B cell (primary cell): ENCODE measurements around the gene MORN1. TPM values are rescaled to one million over a fixed set of nuclear protein-coding genes. Genes with fewer than 3 reads are reported as not detected.

ENCODE experiments used
- ATAC-seq: fragments of 200-7000 bp; cut with Tn5 transposase; one replicate; pipeline ENCODE4 v1.10.0; 2021; ENCODE audit warnings: low read depth, mild to moderate bottlenecking, moderate number of reproducible peaks, moderate library complexity
- CTCF ChIA-PET: fragments of 350-600 bp; sonication (Branson Sonifier 250); formaldehyde crosslinking; loops from one replicate; lab custom pipeline; 2021; ENCODE audit warnings: antibody characterized with exemption, inconsistent platforms; lab: Charles Lee
- POLR2A ChIA-PET: fragments of 350-600 bp; sonication (Branson Sonifier 250); formaldehyde crosslinking; loops from one replicate; lab custom pipeline; 2021; ENCODE audit warnings: antibody characterized with exemption; lab: Charles Lee
- DNase-seq: peaks from one replicate; pipeline ENCODE4 v3.0.0; 2013
- H2AFZ ChIP-seq: 2 replicates; pipeline ENCODE4 v1.6.1; 2012; ENCODE audit warnings: mild to moderate bottlenecking, low read depth, low read length; ENCODE audit not compliant: insufficient read depth, poor library complexity, severe bottlenecking
- H3K27ac ChIP-seq, 2 donors: 1 replicate in 1 of 2; 2 replicates in 1 of 2; pipeline ENCODE4 v1.5.1; 2012 to 2013; ENCODE audit warnings: low read length in 2 of 2, mild to moderate bottlenecking in 2 of 2, moderate library complexity in 1 of 2
- H3K27me3 ChIP-seq, 4 experiments: fragments of 200-600 bp in 1 of 4; sonication (generic) in 1 of 4; replicated peaks in 1 of 4; 1 replicate in 2 of 4; 2 replicates in 2 of 4; pipeline versions ENCODE4 v1.6.1 to v1.7.0; 2013 to 2016; ENCODE audit warnings: low read length in 3 of 4, mild to moderate bottlenecking in 2 of 4, mixed read lengths in 1 of 4, moderate library complexity in 1 of 4; ENCODE audit not compliant: insufficient read depth in 4 of 4, control insufficient read depth in 3 of 4; ENCODE audit errors: control extremely low read depth in 1 of 4
- H3K36me3 ChIP-seq, 2 experiments: replicated peaks in 1 of 2; 1 replicate in 1 of 2; 2 replicates in 1 of 2; pipeline versions ENCODE4 v1.6.1 to v1.7.1; 2013; ENCODE audit warnings: low read length in 1 of 2; ENCODE audit not compliant: insufficient read depth in 2 of 2, control insufficient read depth in 1 of 2; ENCODE audit errors: control extremely low read depth in 1 of 2, extremely low read depth in 1 of 2
- H3K4me1 ChIP-seq, 2 donors: fragments of 200-600 bp in 1 of 2; sonication (generic) in 1 of 2; 1 replicate in 1 of 2; 2 replicates in 1 of 2; pipeline versions ENCODE4 v1.5.1 to v1.6.1; 2013 to 2017; ENCODE audit warnings: low read length in 2 of 2; ENCODE audit not compliant: control insufficient read depth in 2 of 2, insufficient read depth in 2 of 2
- H3K4me2 ChIP-seq: replicated peaks from 2 replicates; pipeline ENCODE3; 2012; ENCODE audit warnings: mild to moderate bottlenecking, low read depth, low read length; ENCODE audit not compliant: poor library complexity, severe bottlenecking
- H3K4me3 ChIP-seq, 5 experiments: fragments of 200-600 bp in 1 of 5; sonication (generic) in 1 of 5; 1 replicate in 3 of 5; 2 replicates in 2 of 5; pipeline versions ENCODE4 v1.5.1 to v1.7.0; 2011 to 2016; ENCODE audit warnings: low read length in 4 of 5, mild to moderate bottlenecking in 4 of 5, low read depth in 2 of 5, control low read depth in 1 of 5, moderate library complexity in 1 of 5; ENCODE audit not compliant: insufficient read depth in 1 of 5; ENCODE audit errors: control extremely low read depth in 1 of 5, extremely low read depth in 1 of 5
- H3K79me2 ChIP-seq: fragments of 200-600 bp; sonication (generic); one replicate; pipeline ENCODE4 v1.6.0; 2016; ENCODE audit warnings: low read length; ENCODE audit not compliant: control insufficient read depth, insufficient read depth
- H3K9ac ChIP-seq: fragments of 200-600 bp; sonication (generic); 2 replicates; pipeline ENCODE4 v1.6.1; 2017; ENCODE audit warnings: mild to moderate bottlenecking, low read length, moderate library complexity
- H3K9me3 ChIP-seq, 3 donors: one replicate each; pipeline versions ENCODE4 v1.6.1 to v1.7.1; 2013; ENCODE audit warnings: low read length in 2 of 3; ENCODE audit not compliant: control insufficient read depth in 2 of 3, insufficient read depth in 1 of 3; ENCODE audit errors: control extremely low read depth in 1 of 3
- H4K20me1 ChIP-seq: 2 replicates; pipeline ENCODE4 v1.6.0; 2012; ENCODE audit warnings: mild to moderate bottlenecking, low read length; ENCODE audit not compliant: insufficient read depth, control insufficient read depth, poor library complexity, severe bottlenecking
- H3K27ac Mint-ChIP-seq: one replicate; pipeline ENCODE4 v1.8.0; 2021; ENCODE audit warnings: mixed read lengths
- H3K27me3 Mint-ChIP-seq: one replicate; pipeline ENCODE4 v1.8.0; 2021; ENCODE audit warnings: mixed read lengths
- H3K4me1 Mint-ChIP-seq: one replicate; pipeline ENCODE4 v1.8.0; 2021; ENCODE audit warnings: mixed read lengths
- H3K4me3 Mint-ChIP-seq: one replicate; pipeline ENCODE4 v1.8.0; 2021; ENCODE audit warnings: mixed read lengths
- H3K9me3 Mint-ChIP-seq: one replicate; pipeline ENCODE4 v1.8.0; 2022; ENCODE audit warnings: mixed read lengths; ENCODE audit not compliant: insufficient read depth
- EZH2 ChIP-seq: IDR thresholded peaks from 2 replicates; pipeline ENCODE4 v1.6.1; 2012; ENCODE audit warnings: borderline replicate concordance, low read depth, mild to moderate bottlenecking, moderate library complexity, low read length; ENCODE audit not compliant: insufficient read depth, poor library complexity, severe bottlenecking
- WGBS: methylation state at CpG from one replicate; pipeline ENCODE4 v1.1.5; 2013; ENCODE audit warnings: missing lambda C conversion rate; ENCODE audit not compliant: insufficient coverage; 5-methylcytosine and 5-hydroxymethylcytosine counted together
- intact Hi-C: fragments of 100-400 bp; cut with micrococcal nuclease; formaldehyde crosslinking; loops from one replicate; pipeline ENCODE4 v1.10.0; 2022
- polyA plus RNA-seq: library from polyadenylated mRNA; depleted of rRNA; stranded (reverse); fragments of >200 nt; gene quantifications from 2 replicates; pipeline ENCODE4 v1.2.3, GENCODE V29; 2012
- total RNA-seq, 2 donors: library from RNA; stranded (reverse); fragments of 120-200 nt in 1 of 2; gene quantifications; 1 replicate in 1 of 2; 2 replicates in 1 of 2; pipeline versions ENCODE4 v1.2.3 to v1.2.4, GENCODE V29; 2013 to 2022
- TF ChIP-seq, protein P1 (sequence below): fragments of 200-600 bp; IDR thresholded peaks from one replicate; pipeline ENCODE4 v1.8.0; 2022; ENCODE audit warnings: antibody characterized with exemption, mild to moderate bottlenecking

MORN1 gene
- total and polyA plus RNA-seq, 2 donors (not counting 1 experiment from before 2014, with no cell fraction given) = 10.2 to 32.6 TPM

- no peak overlapping the region for H3K4me2 ChIP-seq
- DNase-seq (peak; percentile 15), ATAC-seq (no peak)
- no peaks in the 10 kb centered on the region for H3K9me3 ChIP-seq
- no peaks in the 10 kb centered on the region for H3K36me3 ChIP-seq
- 65% methylated on average over 37 of the region's 41 CpGs for WGBS
- peaks cover 0 to 24% (median 0%) of the 10 kb centered on the region in 4 experiments for H3K27me3 ChIP-seq
- TF ChIP-seq EZH2 = no peak
- H2AFZ ChIP-seq = no peak overlapping the region
- H3K27me3 Mint-ChIP-seq = no peaks in the 10 kb centered on the region
- H3K4me3 Mint-ChIP-seq = no peak overlapping the region
- no peaks in the 10 kb centered on the region for H3K79me2 ChIP-seq
- H3K4me1 ChIP-seq = peaks cover 18 to 26% of the 10 kb centered on the region in 2 donors
- no peak overlapping the region for H3K4me3 ChIP-seq
- no peak overlapping the region for H3K27ac ChIP-seq
- ChIA-PET CTCF (interaction anchor here (0.9 kb wide), 1 partner anchor 9 kb away, joined by 3 read pairs; no protein-coding TSS in a partner anchor), POLR2A (no interaction called here)
- H3K9me3 Mint-ChIP-seq = no peaks in the 10 kb centered on the region
- no peak overlapping the region for H3K27ac Mint-ChIP-seq
- no peak overlapping the region for H3K9ac ChIP-seq
- intact Hi-C loops = no loop called here
- H4K20me1 ChIP-seq = no peaks in the 10 kb centered on the region
- H3K4me1 Mint-ChIP-seq = peaks cover 11% of the 10 kb centered on the region
Observed at GRCh38 chr1:2318314-2319278, 72.8 kb downstream of the MORN1 start.

DNA sequence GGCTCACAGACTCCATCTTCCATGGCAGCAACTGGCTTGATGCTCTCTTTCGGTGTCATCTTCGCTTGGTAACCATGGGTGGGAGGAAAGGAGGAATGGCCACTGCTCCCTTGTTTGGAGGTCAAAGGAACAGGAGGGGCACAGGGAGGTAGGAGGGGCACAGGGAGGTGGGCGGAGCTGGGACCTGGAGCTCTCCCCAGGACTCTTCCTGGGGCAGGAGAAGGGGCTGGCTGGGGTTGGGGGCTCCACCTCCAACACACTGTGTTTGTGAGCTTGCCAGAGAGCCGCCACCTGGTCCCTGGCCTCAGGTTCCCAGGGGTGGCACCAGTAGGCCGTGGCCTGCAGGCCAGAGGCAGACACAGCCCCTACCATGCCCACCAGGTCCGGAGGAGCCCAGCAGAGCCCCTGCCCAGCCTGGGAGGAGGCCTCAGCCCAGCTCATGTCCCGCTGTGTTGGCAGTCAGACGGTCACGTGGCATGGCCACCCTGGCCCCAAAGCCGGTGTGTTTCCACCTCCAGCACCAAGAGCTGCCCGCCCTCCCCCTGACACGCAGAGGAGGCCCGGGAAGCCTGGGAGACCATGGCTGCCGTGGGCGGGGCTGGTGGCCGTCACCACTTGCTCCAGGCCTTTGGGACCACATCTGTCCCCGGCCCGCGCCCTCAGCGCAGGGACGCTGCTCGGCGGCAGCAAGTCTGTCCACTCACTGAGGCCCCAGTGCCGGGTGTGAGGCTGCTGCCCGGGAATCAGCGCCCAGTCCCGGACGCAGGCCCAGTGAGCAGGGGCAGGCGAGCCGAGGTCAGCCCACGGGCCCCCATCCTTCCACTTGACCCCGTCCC, 73.9 kb downstream of the MORN1 start:
- intact Hi-C loops = no loop called here
- peak overlapping the region; percentile 49 for H3K4me3 Mint-ChIP-seq
- H3K27ac Mint-ChIP-seq = peak overlapping the region; percentile 82
- ATAC-seq (no peak), DNase-seq (peak; percentile 21)
- no peak overlapping the region for H3K9ac ChIP-seq
- H3K9me3 Mint-ChIP-seq = no peaks in the 10 kb centered on the region
- peaks cover 30 to 37% of the 10 kb centered on the region in 2 donors for H3K4me1 ChIP-seq
- H2AFZ ChIP-seq = no peak overlapping the region
- H3K4me2 ChIP-seq = no peak overlapping the region
- H3K27ac ChIP-seq = no peak overlapping the region
- no peaks in the 10 kb centered on the region for H3K27me3 Mint-ChIP-seq
- no peaks in the 10 kb centered on the region for H3K79me2 ChIP-seq
- TF ChIP-seq EZH2 = no peak
- TF ChIP-seq, protein P1, sequence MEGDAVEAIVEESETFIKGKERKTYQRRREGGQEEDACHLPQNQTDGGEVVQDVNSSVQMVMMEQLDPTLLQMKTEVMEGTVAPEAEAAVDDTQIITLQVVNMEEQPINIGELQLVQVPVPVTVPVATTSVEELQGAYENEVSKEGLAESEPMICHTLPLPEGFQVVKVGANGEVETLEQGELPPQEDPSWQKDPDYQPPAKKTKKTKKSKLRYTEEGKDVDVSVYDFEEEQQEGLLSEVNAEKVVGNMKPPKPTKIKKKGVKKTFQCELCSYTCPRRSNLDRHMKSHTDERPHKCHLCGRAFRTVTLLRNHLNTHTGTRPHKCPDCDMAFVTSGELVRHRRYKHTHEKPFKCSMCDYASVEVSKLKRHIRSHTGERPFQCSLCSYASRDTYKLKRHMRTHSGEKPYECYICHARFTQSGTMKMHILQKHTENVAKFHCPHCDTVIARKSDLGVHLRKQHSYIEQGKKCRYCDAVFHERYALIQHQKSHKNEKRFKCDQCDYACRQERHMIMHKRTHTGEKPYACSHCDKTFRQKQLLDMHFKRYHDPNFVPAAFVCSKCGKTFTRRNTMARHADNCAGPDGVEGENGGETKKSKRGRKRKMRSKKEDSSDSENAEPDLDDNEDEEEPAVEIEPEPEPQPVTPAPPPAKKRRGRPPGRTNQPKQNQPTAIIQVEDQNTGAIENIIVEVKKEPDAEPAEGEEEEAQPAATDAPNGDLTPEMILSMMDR = no peak
- CTCF ChIA-PET = interaction anchor here (2.9 to 4.5 kb wide), 5 partner anchors 17 to 122 kb away, joined by 11 to 27 read pairs (median 19); partner anchors contain the start of gene FAAP20
- H3K9me3 ChIP-seq = no peaks in the 10 kb centered on the region
- H3K4me1 Mint-ChIP-seq = peaks cover 18% of the 10 kb centered on the region
- H3K27me3 ChIP-seq = peaks cover 0 to 20% (median 0%) of the 10 kb centered on the region in 4 experiments
- H3K36me3 ChIP-seq = no peaks in the 10 kb centered on the region
- POLR2A ChIA-PET = interaction anchor here (1.4 kb wide), 1 partner anchor 88 kb away, joined by 4 read pairs; no protein-coding TSS in a partner anchor
- no peak overlapping the region for H3K4me3 ChIP-seq
- WGBS = 98% methylated on average over 32 of the region's 32 CpGs
- no peaks in the 10 kb centered on the region for H4K20me1 ChIP-seq
